Bone marrow (tissue), 2 donors: ENCODE results near the gene TMED8.
"Not testable (repeated sequence)": the region's sequence is repeated elsewhere in the genome, so short reads cannot be mapped to it uniquely, and the experiment has no call there.

Source experiments
- DNase-seq, 2 donors: peaks; one replicate each; lab custom pipeline; 2025; lab: John Stamatoyannopoulos, UW

The TMED8 gene

GRCh38 chr14:77376771-77377501 is at the start of gene TMED8, which contains the start of gene SAMD15:
Gene TMED8 (minus strand): TSS chr14:77377094. CDS start chr14:77377053, 41 bp downstream.
Gene SAMD15 (plus strand): TSS chr14:77377379. CDS start chr14:77377419, 40 bp downstream.
- peak; percentile 63 to 83 for DNase-seq

DNA sequence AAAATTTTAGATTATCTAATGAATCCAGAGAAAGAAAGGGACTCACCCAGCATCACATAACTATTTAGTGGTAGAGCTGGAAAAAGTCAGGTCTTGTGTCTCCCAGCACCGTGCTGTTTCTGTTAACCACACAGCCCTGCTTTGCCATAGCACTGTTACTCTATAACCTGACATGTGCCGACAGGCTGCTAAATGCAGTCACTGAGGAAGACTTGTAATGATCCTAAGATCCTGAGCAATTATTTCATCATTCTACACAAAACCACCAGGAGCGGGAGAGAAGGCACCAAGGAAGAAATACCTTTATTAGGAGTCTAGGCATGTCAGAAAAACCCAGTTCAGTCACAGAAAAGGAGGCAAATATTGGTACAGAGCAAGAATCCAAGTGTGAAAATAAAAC is 49.5 kb upstream of the TMED8 start:
- no peak for DNase-seq

DNA sequence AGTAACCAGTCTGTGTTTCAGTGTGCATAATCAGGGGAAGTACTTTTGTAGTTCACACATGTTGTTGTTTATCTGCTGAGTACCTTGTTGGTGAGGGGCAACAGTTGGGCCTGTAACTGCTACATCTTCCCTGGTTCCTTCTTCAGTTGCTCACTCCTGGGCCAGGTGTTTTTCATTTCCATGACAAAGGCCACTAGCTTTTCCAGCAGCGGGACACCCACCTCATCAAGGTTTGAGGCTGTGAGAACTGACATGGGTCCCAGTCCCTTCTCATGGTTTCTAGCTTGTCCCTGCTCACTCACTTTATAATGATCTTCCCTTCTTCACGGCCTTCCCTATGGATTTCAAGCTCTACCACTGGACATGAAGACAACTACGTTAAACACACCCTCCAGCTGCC is 48.0 kb upstream of the TMED8 start:
- DNase-seq, result no peak

DNA sequence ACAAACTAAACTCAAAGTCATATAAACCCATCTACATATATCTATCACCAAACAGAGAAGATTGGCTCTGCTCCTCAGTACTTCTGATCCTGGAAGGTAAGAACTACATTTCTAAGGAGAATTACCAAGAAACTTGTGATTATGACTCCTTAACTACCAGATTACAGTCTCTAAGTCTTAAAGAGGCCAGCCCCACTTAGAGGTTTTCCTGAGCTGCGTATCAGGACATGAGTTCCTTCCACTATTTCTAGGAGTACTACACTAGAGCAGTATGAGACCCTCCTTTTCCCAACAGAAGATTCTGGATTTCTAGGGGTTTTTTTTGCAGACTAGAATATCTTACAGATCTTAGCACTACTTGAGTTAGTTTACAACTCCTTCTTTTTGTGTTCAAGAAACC is 46.5 kb upstream of the TMED8 start, which contains the start of gene NOXRED1:
Gene NOXRED1, minus strand, starts transcription at position 101 of the 400 bp plus-strand sequence. CDS start 634 bp downstream, outside the sequence.
- DNase-seq, result no peak

- DNase-seq, result no peak
These were observed 44.3 kb upstream of the TMED8 start for GRCh38 chr14:77421201-77421600.

GRCh38 chr14:77416836-77417235 is 39.9 kb upstream of the TMED8 start:
- DNase-seq, result no peak

DNA sequence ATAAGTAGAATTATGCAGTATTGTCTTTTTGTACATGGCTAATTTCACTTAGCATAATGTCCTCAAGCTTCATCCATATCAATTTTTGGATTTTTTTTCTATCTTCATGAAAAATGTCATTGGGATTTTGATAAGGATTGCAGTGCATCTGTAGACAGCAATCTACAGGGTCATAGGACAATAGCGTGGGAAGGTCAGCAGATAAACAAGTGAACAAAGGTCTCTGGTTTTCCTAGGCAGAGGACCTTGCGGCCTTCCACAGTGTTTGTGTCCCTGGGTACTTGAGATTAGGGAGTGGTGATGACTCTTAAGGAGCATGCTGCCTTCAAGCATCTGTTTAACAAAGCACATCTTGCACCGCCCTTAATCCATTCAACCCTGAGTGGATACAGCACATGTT is 39.2 kb upstream of the TMED8 start:
- DNase-seq, result not testable (repeated sequence)

GRCh38 chr14:77415403-77416030 is 38.6 kb upstream of the TMED8 start:
- not testable (repeated sequence) for DNase-seq

- no peak for DNase-seq
These were observed 32.2 kb upstream of the TMED8 start for GRCh38 chr14:77409131-77409533.

DNA sequence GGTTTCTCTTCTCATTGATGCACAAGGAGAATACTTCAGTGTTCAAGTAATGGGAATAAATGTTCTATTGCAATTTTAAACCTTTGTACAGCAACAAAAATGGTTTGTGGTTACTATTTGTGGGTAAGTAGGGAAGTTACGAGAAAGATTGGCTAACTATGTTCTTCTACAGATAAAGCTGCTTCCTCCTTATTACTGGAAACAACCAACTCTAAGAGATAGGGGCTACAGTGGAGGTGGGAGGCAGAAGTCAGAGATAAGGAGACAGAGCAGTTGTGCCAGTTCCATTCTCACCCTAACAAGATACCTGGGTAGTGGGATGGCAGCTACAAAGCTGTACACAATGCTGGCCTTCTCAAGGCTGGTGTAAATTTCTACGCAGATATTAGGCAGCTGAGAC is 30.3 kb upstream of the TMED8 start:
- DNase-seq, result peak; percentile 13 to 57

DNA sequence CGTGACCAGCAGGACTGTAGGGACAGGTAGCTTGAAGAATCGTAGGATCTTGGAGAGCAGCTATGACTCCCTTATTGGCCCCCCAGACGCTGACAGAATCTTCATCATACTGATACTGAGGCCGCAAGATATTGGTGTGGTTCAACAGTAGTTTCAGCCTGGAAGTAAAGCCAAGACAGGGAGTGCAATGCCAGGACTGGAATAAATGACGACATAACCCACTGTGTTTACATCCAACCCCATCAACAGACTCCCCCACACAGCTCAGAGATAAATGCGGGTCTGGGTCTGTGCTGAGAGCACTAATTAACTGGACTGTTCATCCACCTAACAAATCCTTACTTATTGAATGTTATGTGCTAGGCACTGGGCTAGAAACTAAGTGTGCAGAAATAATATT is 29.8 kb upstream of the TMED8 start:
- DNase-seq, result no peak

DNA sequence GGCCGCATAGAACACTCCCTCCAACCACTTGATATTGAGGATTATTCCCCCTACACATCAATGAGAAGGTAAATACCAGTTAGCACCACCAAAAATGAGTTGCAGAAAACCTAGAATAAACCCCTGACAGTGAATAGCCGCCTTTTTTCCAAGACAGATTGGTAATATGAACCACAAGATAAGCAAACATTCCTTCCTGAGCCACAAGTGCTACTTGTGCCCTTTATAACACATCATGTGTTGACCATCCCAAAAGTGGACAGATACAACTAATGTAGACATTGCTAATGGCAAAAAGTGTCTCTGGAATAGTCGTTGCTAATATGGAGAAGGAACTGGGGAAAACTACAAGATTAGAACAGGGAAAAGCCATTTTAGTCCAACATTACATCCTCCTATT is 29.2 kb upstream of the TMED8 start:
- DNase-seq, result no peak

GRCh38 chr14:77403768-77404167 is 26.9 kb upstream of the TMED8 start:
- no peak for DNase-seq

- DNase-seq, result no peak
These were observed 23.3 kb upstream of the TMED8 start for GRCh38 chr14:77400216-77400615.

GRCh38 chr14:77390188-77390587 is 13.3 kb upstream of the TMED8 start:
- DNase-seq, result no peak

DNA sequence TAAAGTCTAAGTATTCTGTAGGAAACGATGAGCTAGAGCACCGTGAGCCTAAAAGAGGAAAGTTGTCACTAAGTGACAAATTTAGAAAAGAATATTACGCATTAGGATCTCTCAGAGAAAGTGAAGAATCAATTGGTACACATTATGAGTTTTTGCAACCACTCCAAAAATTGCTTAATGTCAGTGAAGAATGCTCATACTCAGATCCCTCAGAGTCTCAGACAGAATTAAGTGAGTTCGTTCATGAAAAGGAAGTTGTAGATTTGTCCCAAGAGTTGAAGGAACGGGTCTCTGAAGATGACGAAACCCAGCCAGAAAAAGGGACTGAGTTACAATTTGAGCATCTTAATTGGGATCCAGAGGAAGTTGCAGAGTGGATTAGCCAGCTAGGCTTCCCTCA is 1.8 kb upstream of the TMED8 start:
- DNase-seq, result no peak

GRCh38 chr14:77377502-77377844 is 579 bp upstream of the TMED8 start:
- DNase-seq, result no peak

DNA sequence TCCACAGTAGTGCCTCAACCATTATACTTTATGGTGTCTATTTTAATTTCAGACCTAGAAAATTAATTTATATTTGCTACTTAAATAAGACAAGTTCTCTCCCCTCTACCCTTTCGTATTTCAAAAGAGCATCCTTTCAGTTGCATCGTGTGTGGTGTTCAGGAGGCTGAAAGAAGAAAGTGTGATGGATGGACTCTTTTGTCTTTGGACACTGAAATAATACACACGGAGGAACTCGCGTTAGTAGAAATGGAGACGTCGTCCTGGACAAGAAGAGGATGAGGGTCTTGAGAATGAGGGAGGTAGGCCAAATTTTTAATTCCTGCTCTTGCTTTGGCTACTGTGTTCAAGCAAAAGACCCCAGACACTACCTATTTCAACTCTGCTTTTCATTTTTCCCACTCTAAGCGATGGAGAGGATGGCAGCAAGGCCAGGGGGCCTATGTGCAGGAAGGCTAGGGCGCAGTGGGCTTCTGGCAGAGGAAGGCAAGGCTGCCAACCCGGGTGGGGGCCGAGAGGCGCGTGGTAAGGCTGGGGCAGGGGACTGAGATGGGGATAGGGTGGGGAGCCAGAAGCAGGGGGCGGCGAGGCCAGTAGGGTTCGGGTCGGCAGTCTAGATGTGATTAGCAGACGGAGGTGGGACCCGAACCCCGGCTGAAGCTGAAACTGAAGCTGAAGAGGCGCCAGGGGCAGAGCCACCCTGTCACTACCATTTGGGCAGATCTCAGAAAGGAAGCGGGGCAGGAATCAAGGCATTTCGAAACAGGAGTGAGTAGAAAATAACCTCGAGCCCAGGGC is 722 bp downstream of the TMED8 start:
- DNase-seq, result peak in 1 of 2 donors; percentile 44

- peak in 1 of 2 donors; percentile 34 for DNase-seq
These were observed 1.5 kb downstream of the TMED8 start for GRCh38 chr14:77375164-77375950.

DNA sequence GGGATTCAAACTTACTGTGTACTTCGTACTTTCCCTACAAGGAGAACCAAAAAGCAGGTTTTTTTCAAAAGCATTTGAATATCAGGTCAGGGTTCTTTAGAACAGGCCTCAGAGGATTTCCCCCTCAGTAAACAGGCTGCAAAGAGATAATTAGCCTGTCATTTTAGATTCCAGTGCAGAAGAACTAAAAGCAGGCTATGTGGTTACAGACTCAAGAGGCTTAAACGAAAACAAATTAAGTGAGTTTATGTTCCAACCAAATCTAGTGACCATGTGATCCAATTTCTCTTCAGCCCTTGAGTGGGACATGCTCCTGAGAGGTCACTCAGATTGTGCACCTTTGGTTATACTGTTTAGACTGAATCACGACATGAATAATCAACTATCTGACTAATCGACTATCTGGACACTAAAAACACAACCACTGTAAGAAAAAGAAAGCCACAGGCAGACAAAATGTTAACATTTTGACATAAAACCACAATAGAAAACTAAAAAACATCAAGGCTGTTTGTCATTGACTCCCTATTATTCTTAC is 4.5 kb downstream of the TMED8 start:
- DNase-seq, result no peak

- no peak for DNase-seq
These were observed 7.6 kb downstream of the TMED8 start for GRCh38 chr14:77369285-77369684.

GRCh38 chr14:77364146-77364545 is 12.7 kb downstream of the TMED8 start:
- no peak for DNase-seq
